Activated naive CD8-positive, alpha-beta T cell treated with anti-CD3 and anti-CD28 coated beads, Interleukin-2, amount 50 U/mL, for 24 hours (primary cell): Measurements from ENCODE around the gene TDRD15.

Experiments used
- ATAC-seq: fragments of 150-1000 bp; cut with Tn5 transposase; one replicate; pipeline ENCODE4 v1.10.0; 2021
- DNase-seq: peaks from one replicate; pipeline ENCODE4 v3.0.0; 2021
- H3K27ac Mint-ChIP-seq: one replicate; pipeline ENCODE4 v1.8.0; 2021; ENCODE audit warnings: mild to moderate bottlenecking, mixed read lengths
- H3K27me3 Mint-ChIP-seq: one replicate; pipeline ENCODE4 v1.8.0; 2021; ENCODE audit warnings: mixed read lengths
- H3K36me3 Mint-ChIP-seq: one replicate; pipeline ENCODE4 v1.8.0; 2021; ENCODE audit warnings: low read depth, mixed read lengths
- H3K4me1 Mint-ChIP-seq: one replicate; pipeline ENCODE4 v1.8.0; 2021; ENCODE audit warnings: mixed read lengths
- H3K4me3 Mint-ChIP-seq: one replicate; pipeline ENCODE4 v1.8.0; 2021; ENCODE audit warnings: mild to moderate bottlenecking, moderate library complexity, mixed read lengths
- H3K9me3 Mint-ChIP-seq: one replicate; pipeline ENCODE4 v1.8.0; 2021; ENCODE audit warnings: mixed read lengths

TDRD15 gene

DNA sequence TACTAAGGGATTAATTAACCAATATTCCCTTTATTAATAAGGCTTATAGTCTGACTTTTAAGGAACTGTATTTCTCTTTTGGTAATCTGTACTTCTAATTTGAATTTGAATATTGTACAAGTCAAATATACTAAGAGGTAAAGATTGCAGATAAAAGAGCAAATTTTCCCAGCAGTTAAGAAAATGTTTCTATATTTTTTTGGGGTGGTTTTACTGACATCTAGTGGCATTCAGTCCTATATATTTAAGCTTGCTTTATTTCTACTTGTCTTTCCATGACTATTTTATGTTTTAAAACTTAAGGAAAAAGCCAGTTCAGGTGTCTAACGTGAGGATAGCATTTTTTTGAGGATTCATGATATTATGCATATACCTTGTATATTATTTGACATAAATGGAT is 41.6 kb downstream of the TDRD15 start:
- Mint-ChIP-seq H3K27ac (no peak overlapping the region), H3K4me3 (no peak overlapping the region), H3K27me3 (no peaks in the 10 kb centered on the region), H3K36me3 (no peaks in the 10 kb centered on the region), H3K9me3 (peaks cover 4% of the 10 kb centered on the region), H3K4me1 (no peaks in the 10 kb centered on the region)
- ATAC-seq, result no peak
- no peak for DNase-seq

DNA sequence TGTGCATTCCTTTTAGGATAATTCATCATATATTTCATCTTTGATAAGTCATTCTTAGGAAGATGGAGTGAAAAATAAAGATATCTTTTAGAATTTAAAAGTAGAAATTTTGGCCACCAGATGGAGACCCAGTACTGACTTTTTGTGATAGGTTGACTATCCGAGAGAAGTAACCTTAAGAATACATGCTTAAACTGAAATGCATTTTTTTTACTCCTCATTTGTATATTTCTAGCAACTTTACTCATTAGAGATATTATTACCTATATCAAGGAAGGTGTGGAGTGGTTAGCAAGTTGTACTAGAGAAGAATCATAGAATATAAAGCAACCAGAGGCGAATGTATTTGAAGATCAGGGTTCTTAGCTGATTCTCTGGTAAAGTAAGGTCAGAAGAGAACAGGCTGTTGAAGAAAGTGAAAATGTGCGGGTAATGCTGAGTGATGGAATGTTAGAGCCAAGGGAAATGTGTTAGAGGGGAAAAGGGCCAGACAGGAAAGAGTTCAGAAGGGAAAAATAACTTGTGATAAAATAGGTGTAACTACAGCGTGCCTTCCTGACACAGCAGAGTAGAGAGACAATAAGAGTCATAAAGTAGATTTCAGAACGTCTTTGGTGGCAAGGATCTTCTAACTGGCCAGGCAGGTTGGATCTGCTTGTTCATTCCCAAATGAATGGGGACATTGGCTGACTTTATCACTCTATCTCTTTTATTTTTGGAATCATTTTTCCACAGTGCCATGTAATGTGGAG is 52.3 kb downstream of the TDRD15 start:
- no peak for ATAC-seq
- Mint-ChIP-seq H3K27ac (no peak overlapping the region), H3K36me3 (no peaks in the 10 kb centered on the region), H3K4me3 (no peak overlapping the region), H3K9me3 (no peaks in the 10 kb centered on the region), H3K27me3 (no peaks in the 10 kb centered on the region), H3K4me1 (no peaks in the 10 kb centered on the region)
- DNase-seq, result no peak

DNA sequence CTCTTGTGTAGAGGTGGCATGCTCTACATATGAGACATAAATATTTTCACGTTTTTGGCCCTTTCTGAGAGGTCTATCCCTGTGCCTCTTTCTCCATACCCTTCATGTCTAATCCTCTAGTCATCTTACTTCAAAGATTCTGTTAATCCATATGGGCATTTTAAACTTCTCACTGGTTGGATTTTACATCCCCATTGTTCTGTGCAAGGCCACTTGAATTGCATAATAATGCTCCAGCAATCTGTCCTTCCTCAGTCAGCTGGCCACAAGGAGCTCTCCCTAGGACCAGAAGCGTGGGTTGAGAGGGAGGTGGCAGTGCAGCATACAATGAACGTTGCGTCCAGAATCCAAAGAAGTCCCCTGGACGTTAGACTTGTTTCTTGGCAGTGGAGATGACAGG is 58.2 kb downstream of the TDRD15 start:
- H3K4me1 Mint-ChIP-seq, result no peaks in the 10 kb centered on the region
- DNase-seq (no peak), ATAC-seq (no peak)
- H3K27me3 Mint-ChIP-seq, result no peaks in the 10 kb centered on the region
- H3K36me3 Mint-ChIP-seq, result no peaks in the 10 kb centered on the region
- peaks cover 2% of the 10 kb centered on the region for H3K9me3 Mint-ChIP-seq
- H3K4me3 Mint-ChIP-seq, result no peak overlapping the region
- no peak overlapping the region for H3K27ac Mint-ChIP-seq

DNA sequence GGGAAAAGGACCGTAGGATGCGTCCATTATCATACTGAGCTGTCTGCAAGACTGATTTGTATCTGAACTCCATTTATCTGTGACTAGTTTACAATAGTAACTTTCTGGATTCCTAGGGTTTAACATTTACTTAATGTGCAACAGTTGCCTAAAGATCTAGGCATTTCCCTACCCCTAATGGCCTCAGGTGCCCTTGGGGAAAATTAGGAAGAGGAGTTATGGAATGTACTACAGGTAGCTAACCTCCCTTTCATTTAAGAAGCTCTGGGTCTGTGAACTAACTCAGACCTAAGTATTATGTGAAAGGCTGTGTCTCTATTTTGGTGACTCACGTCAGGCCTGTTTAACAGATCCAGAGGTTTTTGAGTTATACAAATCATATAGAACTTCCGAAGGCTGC is 59.5 kb downstream of the TDRD15 start:
- ATAC-seq, result no peak
- Mint-ChIP-seq H3K4me1 (no peaks in the 10 kb centered on the region), H3K36me3 (no peaks in the 10 kb centered on the region), H3K4me3 (no peak overlapping the region), H3K27me3 (no peaks in the 10 kb centered on the region), H3K9me3 (peaks cover 3% of the 10 kb centered on the region), H3K27ac (no peak overlapping the region)
- no peak for DNase-seq

DNA sequence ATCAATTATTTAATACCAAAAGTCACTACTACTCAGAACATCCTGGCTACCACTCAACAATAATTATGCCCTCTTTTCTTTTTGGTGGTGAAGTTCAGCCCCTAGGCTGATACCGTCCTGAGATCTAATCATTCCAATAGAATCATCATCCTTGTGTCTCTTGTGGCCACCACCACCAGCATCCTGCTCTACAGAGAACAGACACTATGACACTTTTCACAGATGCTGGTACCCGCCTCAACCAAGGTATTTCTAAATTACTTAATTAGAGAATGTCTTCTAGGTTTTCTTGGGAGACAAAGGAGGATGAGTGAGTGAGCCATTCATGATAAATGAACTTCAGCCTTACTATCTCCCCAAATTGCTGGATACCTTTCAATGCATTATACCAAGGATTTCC is 60.0 kb downstream of the TDRD15 start:
- ATAC-seq (no peak), DNase-seq (no peak)
- Mint-ChIP-seq H3K27ac (no peak overlapping the region), H3K4me3 (no peak overlapping the region), H3K4me1 (no peaks in the 10 kb centered on the region), H3K9me3 (peaks cover 3% of the 10 kb centered on the region), H3K27me3 (no peaks in the 10 kb centered on the region), H3K36me3 (no peaks in the 10 kb centered on the region)

DNA sequence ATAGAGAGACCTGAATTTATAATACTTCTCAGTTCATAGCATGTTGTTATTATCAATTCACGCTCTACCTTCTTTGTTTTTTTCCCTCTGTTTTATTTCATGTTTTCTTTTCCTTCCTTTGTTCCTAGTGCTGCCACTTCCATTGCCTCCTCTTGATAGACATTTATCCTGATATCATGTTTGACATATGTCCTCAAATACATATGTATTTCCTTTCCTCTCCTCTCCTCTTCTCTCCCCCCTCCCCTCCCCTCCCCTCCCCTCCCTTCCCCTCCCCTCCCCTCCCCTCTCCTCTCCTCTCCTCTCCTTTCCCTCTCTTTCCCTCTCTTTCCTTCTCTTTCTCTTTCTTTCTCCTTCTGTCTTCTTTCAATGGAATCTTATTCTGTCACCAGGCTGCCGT is 67.8 kb downstream of the TDRD15 start:
- Mint-ChIP-seq H3K36me3 (no peaks in the 10 kb centered on the region), H3K27ac (no peak overlapping the region), H3K4me1 (no peaks in the 10 kb centered on the region), H3K27me3 (no peaks in the 10 kb centered on the region), H3K9me3 (peaks cover 8% of the 10 kb centered on the region), H3K4me3 (no peak overlapping the region)
- DNase-seq (no peak), ATAC-seq (no peak)
